Activated CD4-positive, alpha-beta T cell treated with anti-CD3 and anti-CD28 coated beads for 24 hours (primary cell): ENCODE data around the gene GPR155.

Experiments used
- DNase-seq, 2 donors: peaks; one replicate each; pipeline ENCODE4 v3.0.0-alpha.2; 2020; ENCODE audit warnings: low read depth in 2 of 2

Gene GPR155

GRCh38 chr2:174486563-174487107 is at the start of gene GPR155:
Gene GPR155 (minus strand): TSS chr2:174487029. CDS start chr2:174481956, 5,073 bp downstream.
- DNase-seq, result peak in 1 of 2 donors; percentile 31

- DNase-seq, result no peak
Observed at GRCh38 chr2:174535757-174536703, 49.2 kb upstream of the GPR155 start.

GRCh38 chr2:174535083-174535482 is 48.3 kb upstream of the GPR155 start:
- no peak for DNase-seq

- no peak for DNase-seq
Observed at GRCh38 chr2:174529916-174530315, 43.1 kb upstream of the GPR155 start.

DNA sequence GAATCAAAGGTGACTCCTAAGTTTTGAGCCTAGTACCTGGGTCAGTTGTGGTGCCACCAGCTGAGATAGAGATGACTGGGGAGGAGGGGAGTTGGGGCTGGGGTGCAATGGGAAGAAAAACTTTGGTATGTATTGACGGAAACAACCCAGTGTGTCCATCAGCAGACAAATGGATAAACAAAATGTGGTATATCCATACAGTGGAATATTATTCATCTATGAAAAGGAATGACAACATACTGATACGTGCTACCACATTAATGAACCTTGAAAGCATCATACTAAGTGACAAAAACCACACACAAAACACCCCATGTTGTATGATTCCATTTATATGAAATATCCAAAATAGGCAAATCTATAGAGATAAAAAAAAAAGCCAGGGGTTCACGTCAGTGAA is 41.1 kb upstream of the GPR155 start:
- no peak for DNase-seq

GRCh38 chr2:174527101-174527721 is 40.4 kb upstream of the GPR155 start:
- DNase-seq, result no peak

GRCh38 chr2:174524527-174524926 is 37.7 kb upstream of the GPR155 start:
- DNase-seq, result no peak

- no peak for DNase-seq
Observed at GRCh38 chr2:174522553-174522952, 35.7 kb upstream of the GPR155 start.

DNA sequence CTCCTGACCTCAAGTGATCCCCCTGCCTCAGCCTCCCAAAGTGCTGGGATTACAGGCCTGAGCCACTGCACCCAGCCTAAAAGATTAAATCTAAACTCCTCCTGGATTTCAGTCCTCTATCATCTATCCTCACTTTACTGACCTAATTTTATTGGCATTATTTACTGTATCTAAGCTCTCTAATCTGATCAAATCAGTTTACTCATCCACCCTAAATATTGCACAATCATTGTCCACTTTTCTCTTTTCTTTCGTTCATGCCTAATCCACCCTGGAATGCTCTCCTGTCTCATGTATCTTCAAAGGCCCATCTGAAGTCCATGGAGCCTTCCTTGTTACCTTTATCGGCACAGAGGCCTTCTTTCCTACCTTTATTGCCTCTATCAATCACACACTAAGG is 31.6 kb upstream of the GPR155 start:
- no peak for DNase-seq

GRCh38 chr2:174516501-174517378 is 29.9 kb upstream of the GPR155 start:
- no peak for DNase-seq

GRCh38 chr2:174512345-174512744 is 25.5 kb upstream of the GPR155 start:
- no peak for DNase-seq

- no peak for DNase-seq
Observed at GRCh38 chr2:174511580-174512260, 24.9 kb upstream of the GPR155 start.

DNA sequence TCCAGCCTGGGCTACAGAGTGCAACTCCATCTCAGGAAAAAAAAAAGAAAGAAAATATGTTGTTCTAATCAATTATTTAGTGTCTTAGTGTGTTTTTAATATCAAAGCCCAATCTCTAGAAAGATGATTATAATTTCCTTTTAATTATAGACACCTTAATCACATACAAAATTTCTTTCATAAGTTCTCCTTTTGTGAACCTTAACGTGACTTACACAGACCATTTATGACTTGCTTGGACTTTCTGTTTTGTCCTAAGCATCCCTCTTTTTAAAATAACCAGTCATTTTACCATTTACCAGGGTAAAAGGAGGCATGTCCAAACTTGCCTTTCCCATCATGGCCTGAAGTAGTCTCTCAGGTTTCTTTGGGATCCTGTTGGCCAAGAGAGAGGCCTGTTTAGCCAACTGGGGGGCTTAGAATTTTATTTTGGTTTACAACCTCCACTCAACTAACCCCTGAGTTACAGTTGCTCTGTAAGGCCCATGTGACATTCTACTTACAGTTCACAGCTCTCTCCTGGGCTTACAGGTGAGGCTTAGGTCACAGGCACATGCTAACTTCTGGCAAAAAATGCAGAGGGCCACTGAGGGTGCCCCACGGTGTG is 23.9 kb upstream of the GPR155 start:
- DNase-seq, result no peak

GRCh38 chr2:174503161-174503809 is 16.5 kb upstream of the GPR155 start:
- DNase-seq, result no peak

GRCh38 chr2:174499371-174499770 is 12.5 kb upstream of the GPR155 start:
- DNase-seq, result no peak

- DNase-seq, result no peak
Observed at GRCh38 chr2:174495365-174496012, 8.7 kb upstream of the GPR155 start.

DNA sequence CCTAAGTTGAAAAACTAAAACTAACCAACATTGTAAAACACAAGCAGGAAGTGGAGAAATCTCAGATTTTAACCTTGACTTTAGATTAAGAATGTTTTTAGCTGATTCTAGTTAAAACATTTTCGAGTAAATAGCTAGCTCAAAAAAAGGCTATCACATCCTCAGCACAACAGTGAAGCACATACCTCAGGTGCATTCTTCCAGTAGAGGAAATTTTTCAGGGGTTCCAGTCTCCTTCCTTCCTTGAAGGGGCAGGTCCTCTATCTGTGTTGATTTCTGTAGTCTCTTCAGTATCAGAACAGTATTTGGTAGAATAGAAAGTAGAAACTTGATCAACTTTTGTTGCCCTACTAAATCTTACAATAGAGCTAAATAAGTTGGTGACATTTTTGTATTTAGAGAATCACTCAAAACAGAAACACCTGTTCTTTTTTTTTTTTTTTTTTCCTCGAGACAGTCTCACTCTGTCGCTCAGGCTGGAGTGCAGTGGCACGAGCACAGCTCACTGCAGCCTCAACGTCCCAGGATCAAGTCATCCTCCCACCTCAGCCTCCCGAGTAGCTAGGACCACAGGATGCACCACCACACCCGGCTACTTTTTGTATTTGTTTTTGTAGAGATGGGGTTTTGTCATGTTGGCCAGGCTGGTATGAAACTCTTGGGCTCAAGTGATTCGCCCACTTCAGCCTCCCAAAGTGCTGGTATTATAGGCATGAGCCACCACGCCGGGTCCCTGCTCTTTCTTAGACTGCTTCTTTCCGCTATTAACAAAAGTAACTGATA is 6.9 kb upstream of the GPR155 start:
- no peak for DNase-seq

- DNase-seq, result peak; percentile 23 to 35
Observed at GRCh38 chr2:174492963-174493431, 6.2 kb upstream of the GPR155 start.

DNA sequence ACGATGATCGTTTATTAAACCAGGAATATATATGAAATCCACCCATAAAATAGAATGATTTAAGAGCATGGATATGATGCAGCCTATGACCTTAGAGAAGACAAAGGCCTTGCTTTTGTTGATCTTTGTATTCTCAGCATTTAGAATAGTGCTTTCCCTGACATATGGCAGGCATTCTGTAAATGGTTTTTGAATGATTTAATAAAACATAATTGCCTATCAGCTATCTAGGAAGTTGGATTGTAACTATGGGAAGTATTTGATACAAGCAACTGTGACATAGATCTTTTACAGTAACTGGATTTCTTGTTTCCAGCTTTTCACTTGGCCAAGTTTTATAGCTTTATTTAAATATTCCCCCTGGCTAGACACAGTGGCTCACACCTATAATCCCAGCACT is 5.1 kb upstream of the GPR155 start:
- no peak for DNase-seq
